Measurements from ENCODE around the gene MYT1. TPM values are rescaled to one million over a fixed set of nuclear protein-coding genes. Genes with fewer than 3 reads are reported as not detected.
A peak's percentile ranks its signal among the peaks of the same experiment; 100 is the strongest.

Gene MYT1
- total and polyA plus RNA-seq, 9 of the 15 experiments (the other 6 are each of a cell fraction or from before 2014, with no cell fraction given), result 0.02 to 0.12 (median 0.06) TPM; not detected in 4

DNA sequence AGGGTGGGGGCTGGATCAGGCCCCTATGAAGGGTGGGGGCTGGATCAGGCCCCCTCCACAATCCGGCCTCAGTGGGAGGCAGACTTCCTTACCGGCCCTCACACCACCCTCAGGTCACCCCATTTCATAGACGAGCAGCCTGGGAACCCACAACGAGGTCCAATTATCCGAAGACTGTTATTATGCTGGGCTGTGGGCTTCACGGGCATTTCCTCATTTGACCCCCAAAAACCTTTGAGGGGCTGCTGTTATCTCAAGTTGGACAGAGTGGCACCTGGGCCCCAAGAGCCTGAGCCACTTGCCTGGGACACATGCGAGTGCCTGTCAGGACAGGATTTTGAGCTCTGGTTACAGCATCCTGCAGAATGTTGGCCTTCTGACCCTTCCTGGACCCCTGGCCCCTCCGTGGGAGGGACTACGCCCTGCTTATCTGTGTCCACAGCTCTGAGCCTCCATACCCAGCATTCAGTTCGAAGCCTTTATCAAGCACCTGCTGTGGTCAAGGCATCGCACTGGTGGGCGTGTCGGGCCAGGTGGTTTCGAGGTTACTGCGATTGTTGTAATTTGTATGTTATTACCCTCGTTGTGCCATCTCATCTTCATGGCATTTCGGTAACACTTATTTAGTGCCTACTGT lies 56.8 kb downstream of the MYT1 start (continued):
- TF ChIP-seq, protein P1, sequence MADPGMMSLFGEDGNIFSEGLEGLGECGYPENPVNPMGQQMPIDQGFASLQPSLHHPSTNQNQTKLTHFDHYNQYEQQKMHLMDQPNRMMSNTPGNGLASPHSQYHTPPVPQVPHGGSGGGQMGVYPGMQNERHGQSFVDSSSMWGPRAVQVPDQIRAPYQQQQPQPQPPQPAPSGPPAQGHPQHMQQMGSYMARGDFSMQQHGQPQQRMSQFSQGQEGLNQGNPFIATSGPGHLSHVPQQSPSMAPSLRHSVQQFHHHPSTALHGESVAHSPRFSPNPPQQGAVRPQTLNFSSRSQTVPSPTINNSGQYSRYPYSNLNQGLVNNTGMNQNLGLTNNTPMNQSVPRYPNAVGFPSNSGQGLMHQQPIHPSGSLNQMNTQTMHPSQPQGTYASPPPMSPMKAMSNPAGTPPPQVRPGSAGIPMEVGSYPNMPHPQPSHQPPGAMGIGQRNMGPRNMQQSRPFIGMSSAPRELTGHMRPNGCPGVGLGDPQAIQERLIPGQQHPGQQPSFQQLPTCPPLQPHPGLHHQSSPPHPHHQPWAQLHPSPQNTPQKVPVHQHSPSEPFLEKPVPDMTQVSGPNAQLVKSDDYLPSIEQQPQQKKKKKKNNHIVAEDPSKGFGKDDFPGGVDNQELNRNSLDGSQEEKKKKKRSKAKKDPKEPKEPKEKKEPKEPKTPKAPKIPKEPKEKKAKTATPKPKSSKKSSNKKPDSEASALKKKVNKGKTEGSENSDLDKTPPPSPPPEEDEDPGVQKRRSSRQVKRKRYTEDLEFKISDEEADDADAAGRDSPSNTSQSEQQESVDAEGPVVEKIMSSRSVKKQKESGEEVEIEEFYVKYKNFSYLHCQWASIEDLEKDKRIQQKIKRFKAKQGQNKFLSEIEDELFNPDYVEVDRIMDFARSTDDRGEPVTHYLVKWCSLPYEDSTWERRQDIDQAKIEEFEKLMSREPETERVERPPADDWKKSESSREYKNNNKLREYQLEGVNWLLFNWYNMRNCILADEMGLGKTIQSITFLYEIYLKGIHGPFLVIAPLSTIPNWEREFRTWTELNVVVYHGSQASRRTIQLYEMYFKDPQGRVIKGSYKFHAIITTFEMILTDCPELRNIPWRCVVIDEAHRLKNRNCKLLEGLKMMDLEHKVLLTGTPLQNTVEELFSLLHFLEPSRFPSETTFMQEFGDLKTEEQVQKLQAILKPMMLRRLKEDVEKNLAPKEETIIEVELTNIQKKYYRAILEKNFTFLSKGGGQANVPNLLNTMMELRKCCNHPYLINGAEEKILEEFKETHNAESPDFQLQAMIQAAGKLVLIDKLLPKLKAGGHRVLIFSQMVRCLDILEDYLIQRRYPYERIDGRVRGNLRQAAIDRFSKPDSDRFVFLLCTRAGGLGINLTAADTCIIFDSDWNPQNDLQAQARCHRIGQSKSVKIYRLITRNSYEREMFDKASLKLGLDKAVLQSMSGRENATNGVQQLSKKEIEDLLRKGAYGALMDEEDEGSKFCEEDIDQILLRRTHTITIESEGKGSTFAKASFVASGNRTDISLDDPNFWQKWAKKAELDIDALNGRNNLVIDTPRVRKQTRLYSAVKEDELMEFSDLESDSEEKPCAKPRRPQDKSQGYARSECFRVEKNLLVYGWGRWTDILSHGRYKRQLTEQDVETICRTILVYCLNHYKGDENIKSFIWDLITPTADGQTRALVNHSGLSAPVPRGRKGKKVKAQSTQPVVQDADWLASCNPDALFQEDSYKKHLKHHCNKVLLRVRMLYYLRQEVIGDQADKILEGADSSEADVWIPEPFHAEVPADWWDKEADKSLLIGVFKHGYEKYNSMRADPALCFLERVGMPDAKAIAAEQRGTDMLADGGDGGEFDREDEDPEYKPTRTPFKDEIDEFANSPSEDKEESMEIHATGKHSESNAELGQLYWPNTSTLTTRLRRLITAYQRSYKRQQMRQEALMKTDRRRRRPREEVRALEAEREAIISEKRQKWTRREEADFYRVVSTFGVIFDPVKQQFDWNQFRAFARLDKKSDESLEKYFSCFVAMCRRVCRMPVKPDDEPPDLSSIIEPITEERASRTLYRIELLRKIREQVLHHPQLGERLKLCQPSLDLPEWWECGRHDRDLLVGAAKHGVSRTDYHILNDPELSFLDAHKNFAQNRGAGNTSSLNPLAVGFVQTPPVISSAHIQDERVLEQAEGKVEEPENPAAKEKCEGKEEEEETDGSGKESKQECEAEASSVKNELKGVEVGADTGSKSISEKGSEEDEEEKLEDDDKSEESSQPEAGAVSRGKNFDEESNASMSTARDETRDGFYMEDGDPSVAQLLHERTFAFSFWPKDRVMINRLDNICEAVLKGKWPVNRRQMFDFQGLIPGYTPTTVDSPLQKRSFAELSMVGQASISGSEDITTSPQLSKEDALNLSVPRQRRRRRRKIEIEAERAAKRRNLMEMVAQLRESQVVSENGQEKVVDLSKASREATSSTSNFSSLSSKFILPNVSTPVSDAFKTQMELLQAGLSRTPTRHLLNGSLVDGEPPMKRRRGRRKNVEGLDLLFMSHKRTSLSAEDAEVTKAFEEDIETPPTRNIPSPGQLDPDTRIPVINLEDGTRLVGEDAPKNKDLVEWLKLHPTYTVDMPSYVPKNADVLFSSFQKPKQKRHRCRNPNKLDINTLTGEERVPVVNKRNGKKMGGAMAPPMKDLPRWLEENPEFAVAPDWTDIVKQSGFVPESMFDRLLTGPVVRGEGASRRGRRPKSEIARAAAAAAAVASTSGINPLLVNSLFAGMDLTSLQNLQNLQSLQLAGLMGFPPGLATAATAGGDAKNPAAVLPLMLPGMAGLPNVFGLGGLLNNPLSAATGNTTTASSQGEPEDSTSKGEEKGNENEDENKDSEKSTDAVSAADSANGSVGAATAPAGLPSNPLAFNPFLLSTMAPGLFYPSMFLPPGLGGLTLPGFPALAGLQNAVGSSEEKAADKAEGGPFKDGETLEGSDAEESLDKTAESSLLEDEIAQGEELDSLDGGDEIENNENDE (IDR thresholded peaks at IDR 0.05; ENCODE audit: low read depth, low read length), result no peak
- TF ChIP-seq, protein P2, sequence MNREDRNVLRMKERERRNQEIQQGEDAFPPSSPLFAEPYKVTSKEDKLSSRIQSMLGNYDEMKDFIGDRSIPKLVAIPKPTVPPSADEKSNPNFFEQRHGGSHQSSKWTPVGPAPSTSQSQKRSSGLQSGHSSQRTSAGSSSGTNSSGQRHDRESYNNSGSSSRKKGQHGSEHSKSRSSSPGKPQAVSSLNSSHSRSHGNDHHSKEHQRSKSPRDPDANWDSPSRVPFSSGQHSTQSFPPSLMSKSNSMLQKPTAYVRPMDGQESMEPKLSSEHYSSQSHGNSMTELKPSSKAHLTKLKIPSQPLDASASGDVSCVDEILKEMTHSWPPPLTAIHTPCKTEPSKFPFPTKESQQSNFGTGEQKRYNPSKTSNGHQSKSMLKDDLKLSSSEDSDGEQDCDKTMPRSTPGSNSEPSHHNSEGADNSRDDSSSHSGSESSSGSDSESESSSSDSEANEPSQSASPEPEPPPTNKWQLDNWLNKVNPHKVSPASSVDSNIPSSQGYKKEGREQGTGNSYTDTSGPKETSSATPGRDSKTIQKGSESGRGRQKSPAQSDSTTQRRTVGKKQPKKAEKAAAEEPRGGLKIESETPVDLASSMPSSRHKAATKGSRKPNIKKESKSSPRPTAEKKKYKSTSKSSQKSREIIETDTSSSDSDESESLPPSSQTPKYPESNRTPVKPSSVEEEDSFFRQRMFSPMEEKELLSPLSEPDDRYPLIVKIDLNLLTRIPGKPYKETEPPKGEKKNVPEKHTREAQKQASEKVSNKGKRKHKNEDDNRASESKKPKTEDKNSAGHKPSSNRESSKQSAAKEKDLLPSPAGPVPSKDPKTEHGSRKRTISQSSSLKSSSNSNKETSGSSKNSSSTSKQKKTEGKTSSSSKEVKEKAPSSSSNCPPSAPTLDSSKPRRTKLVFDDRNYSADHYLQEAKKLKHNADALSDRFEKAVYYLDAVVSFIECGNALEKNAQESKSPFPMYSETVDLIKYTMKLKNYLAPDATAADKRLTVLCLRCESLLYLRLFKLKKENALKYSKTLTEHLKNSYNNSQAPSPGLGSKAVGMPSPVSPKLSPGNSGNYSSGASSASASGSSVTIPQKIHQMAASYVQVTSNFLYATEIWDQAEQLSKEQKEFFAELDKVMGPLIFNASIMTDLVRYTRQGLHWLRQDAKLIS (CRISPR knock-in tag; IDR thresholded peaks at IDR 0.05), result no peak
- TF ChIP-seq, protein P3, sequence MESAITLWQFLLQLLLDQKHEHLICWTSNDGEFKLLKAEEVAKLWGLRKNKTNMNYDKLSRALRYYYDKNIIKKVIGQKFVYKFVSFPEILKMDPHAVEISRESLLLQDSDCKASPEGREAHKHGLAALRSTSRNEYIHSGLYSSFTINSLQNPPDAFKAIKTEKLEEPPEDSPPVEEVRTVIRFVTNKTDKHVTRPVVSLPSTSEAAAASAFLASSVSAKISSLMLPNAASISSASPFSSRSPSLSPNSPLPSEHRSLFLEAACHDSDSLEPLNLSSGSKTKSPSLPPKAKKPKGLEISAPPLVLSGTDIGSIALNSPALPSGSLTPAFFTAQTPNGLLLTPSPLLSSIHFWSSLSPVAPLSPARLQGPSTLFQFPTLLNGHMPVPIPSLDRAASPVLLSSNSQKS (CRISPR knock-in tag; IDR thresholded peaks at IDR 0.05), result no peak
- TF ChIP-seq, protein P4, sequence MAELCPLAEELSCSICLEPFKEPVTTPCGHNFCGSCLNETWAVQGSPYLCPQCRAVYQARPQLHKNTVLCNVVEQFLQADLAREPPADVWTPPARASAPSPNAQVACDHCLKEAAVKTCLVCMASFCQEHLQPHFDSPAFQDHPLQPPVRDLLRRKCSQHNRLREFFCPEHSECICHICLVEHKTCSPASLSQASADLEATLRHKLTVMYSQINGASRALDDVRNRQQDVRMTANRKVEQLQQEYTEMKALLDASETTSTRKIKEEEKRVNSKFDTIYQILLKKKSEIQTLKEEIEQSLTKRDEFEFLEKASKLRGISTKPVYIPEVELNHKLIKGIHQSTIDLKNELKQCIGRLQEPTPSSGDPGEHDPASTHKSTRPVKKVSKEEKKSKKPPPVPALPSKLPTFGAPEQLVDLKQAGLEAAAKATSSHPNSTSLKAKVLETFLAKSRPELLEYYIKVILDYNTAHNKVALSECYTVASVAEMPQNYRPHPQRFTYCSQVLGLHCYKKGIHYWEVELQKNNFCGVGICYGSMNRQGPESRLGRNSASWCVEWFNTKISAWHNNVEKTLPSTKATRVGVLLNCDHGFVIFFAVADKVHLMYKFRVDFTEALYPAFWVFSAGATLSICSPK (IDR thresholded peaks at IDR 0.05; ENCODE audit: borderline replicate concordance), result no peak
- TF ChIP-seq HMG20B (CRISPR knock-in tag; IDR thresholded peaks at IDR 0.05) (no peak), CREBBP (IDR thresholded peaks at IDR 0.05; ENCODE audit: low read depth, low read length) (no peak), ZC3H11A (IDR thresholded peaks at IDR 0.05; ENCODE audit: low read depth, low read length) (no peak), HMGN3 (IDR thresholded peaks at IDR 0.05; ENCODE audit: borderline replicate concordance, extremely low read depth, insufficient read length, low read depth, low read length) (peak; percentile 54)
